Trophoblast cell (in vitro differentiated cells and primary cell): ENCODE measurements around the gene ALG1. TPM values are rescaled to one million over a fixed set of nuclear protein-coding genes. Genes with fewer than 3 reads are reported as not detected.
A peak's percentile ranks its signal among the peaks of the same experiment; 100 is the strongest.

Experiments
- DNase-seq, 2 donors: peaks; one replicate each; pipeline ENCODE4 v3.0.0-alpha.2; 2016
- H2AFZ ChIP-seq: 2 replicates; pipeline ENCODE4 v1.6.1; 2013; ENCODE audit warnings: low read length, moderate library complexity, mild to moderate bottlenecking; ENCODE audit not compliant: insufficient read depth, poor library complexity
- H2AK5ac ChIP-seq: 2 replicates; pipeline ENCODE4 v1.6.1; 2013; ENCODE audit warnings: mild to moderate bottlenecking, low read length
- H2BK120ac ChIP-seq: 2 replicates; pipeline ENCODE4 v1.6.1; 2013; ENCODE audit warnings: low read length, mild to moderate bottlenecking, moderate library complexity; ENCODE audit not compliant: insufficient read depth, poor library complexity
- H2BK12ac ChIP-seq: 2 replicates; pipeline ENCODE4 v1.6.1; 2013; ENCODE audit warnings: mild to moderate bottlenecking, low read length, moderate library complexity
- H2BK5ac ChIP-seq: 2 replicates; pipeline ENCODE4 v1.6.1; 2013; ENCODE audit warnings: low read length, low read depth, moderate library complexity, mild to moderate bottlenecking; ENCODE audit not compliant: poor library complexity
- H3K14ac ChIP-seq: 2 replicates; pipeline ENCODE4 v1.6.1; 2013; ENCODE audit warnings: mild to moderate bottlenecking, low read length
- H3K18ac ChIP-seq: 2 replicates; pipeline ENCODE4 v1.6.1; 2013; ENCODE audit warnings: mild to moderate bottlenecking, low read length
- H3K23ac ChIP-seq: 2 replicates; pipeline ENCODE4 v1.6.1; 2013; ENCODE audit warnings: low read length
- H3K27ac ChIP-seq: 2 replicates; pipeline ENCODE4 v1.5.1; 2013; ENCODE audit warnings: low read depth, mild to moderate bottlenecking, inconsistent platforms, low read length, moderate library complexity
- H3K27me3 ChIP-seq: 2 replicates; pipeline ENCODE4 v1.6.1; 2013; ENCODE audit warnings: inconsistent platforms, mild to moderate bottlenecking, low read length, moderate library complexity; ENCODE audit not compliant: insufficient read depth
- H3K36me3 ChIP-seq, 2 experiments: 1 replicate in 1 of 2; 2 replicates in 1 of 2; pipeline ENCODE4 v1.6.1; 2013; ENCODE audit warnings: low read length in 2 of 2, mild to moderate bottlenecking in 2 of 2, moderate library complexity in 1 of 2; ENCODE audit not compliant: insufficient read depth in 2 of 2, control insufficient read depth in 1 of 2
- H3K4ac ChIP-seq: 2 replicates; pipeline ENCODE4 v1.6.1; 2013; ENCODE audit warnings: low read depth, mild to moderate bottlenecking, low read length, moderate library complexity
- H3K4me1 ChIP-seq, 2 experiments: 1 replicate in 1 of 2; 2 replicates in 1 of 2; pipeline ENCODE4 v1.6.1; 2013; ENCODE audit warnings: low read length in 2 of 2, mild to moderate bottlenecking in 2 of 2, moderate library complexity in 1 of 2; ENCODE audit not compliant: insufficient read depth in 2 of 2, control insufficient read depth in 1 of 2
- H3K4me2 ChIP-seq: 2 replicates; pipeline ENCODE4 v1.6.1; 2013; ENCODE audit warnings: inconsistent platforms, mild to moderate bottlenecking, low read length, moderate library complexity
- H3K4me3 ChIP-seq: 2 replicates; pipeline ENCODE4 v1.5.1; 2013; ENCODE audit warnings: mild to moderate bottlenecking, low read depth, low read length, inconsistent platforms
- H3K79me1 ChIP-seq: one replicate; pipeline ENCODE4 v1.6.1; 2013; ENCODE audit warnings: low read length
- H3K79me2 ChIP-seq: 2 replicates; pipeline ENCODE4 v1.6.1; 2013; ENCODE audit warnings: low read length, mild to moderate bottlenecking; ENCODE audit not compliant: control insufficient read depth, insufficient read depth, poor library complexity
- H3K9ac ChIP-seq: 2 replicates; pipeline ENCODE4 v1.6.1; 2013; ENCODE audit warnings: mild to moderate bottlenecking, low read length
- H3K9me3 ChIP-seq: 2 replicates; pipeline ENCODE4 v1.6.1; 2013; ENCODE audit warnings: low read depth, mild to moderate bottlenecking, control low read depth, inconsistent platforms, low read length; ENCODE audit not compliant: insufficient read depth
- H4K12ac ChIP-seq: 2 replicates; pipeline ENCODE4 v1.6.1; 2013; ENCODE audit warnings: low read depth, mild to moderate bottlenecking, low read length, moderate library complexity
- H4K8ac ChIP-seq: 2 replicates; pipeline ENCODE4 v1.6.1; 2013; ENCODE audit warnings: low read depth, mild to moderate bottlenecking, low read length, moderate library complexity
- H4K91ac ChIP-seq: one replicate; pipeline ENCODE4 v1.6.1; 2013; ENCODE audit warnings: low read depth, mild to moderate bottlenecking, low read length, moderate library complexity
- WGBS: extraction: QIAGEN DNeasy Blood & Tissue Kit; methylation state at CpG from one replicate; pipeline ENCODE4 v1.1.7; 2013; ENCODE audit warnings: missing lambda C conversion rate; ENCODE audit not compliant: insufficient read length, insufficient coverage; ENCODE audit errors: extremely low coverage; 5-methylcytosine and 5-hydroxymethylcytosine counted together
- polyA plus RNA-seq: library from polyadenylated mRNA; stranded (reverse); fragments of 200-250 nt; gene quantifications from 2 replicates; pipeline ENCODE4 v1.2.3, GENCODE V29; 2013

ALG1 gene
- polyA plus RNA-seq: 12.7 and 12.8 TPM in 2 replicates

GRCh38 chr16:5071681-5072333 is at the start of gene ALG1:
ALG1 (plus strand) TSS chr16:5071843; CDS start chr16:5071850, 7 bp downstream.
- H3K27me3 ChIP-seq: no peaks in the 10 kb centered on the region
- H2AFZ ChIP-seq: peak within 1 kb of the TSS; percentile 95
- H4K91ac ChIP-seq: peak within 1 kb of the TSS; percentile 71
- H3K14ac ChIP-seq: peak within 1 kb of the TSS; percentile 57
- no peaks in the 10 kb centered on the region for H3K9me3 ChIP-seq
- H3K4me2 ChIP-seq: peak within 1 kb of the TSS; percentile 78
- peak within 1 kb of the TSS; percentile 15 for H2AK5ac ChIP-seq
- H2BK12ac ChIP-seq: no peak within 1 kb of the TSS
- H4K12ac ChIP-seq: peak within 1 kb of the TSS; percentile 84
- peaks cover 2% of the 10 kb centered on the region for H3K79me2 ChIP-seq
- peaks cover 2% of the 10 kb centered on the region for H3K79me1 ChIP-seq
- no peak within 1 kb of the TSS for H2BK5ac ChIP-seq
- DNase-seq: peak; percentile 84 to 91
- peak within 1 kb of the TSS; percentile 66 for H3K18ac ChIP-seq
- peak within 1 kb of the TSS; percentile 49 for H2BK120ac ChIP-seq
- H4K8ac ChIP-seq: peak within 1 kb of the TSS; percentile 87
- H3K36me3 ChIP-seq: peaks cover 14 to 15% of the 10 kb centered on the region in 2 experiments
- peak within 1 kb of the TSS; percentile 35 for H3K4ac ChIP-seq
- H3K23ac ChIP-seq: no peak within 1 kb of the TSS
- peak within 1 kb of the TSS; percentile 87 for H3K4me3 ChIP-seq
- H3K9ac ChIP-seq: peak within 1 kb of the TSS; percentile 71
- H3K4me1 ChIP-seq: peaks cover 4 to 6% of the 10 kb centered on the region in 2 experiments
- WGBS: no CpG with 5 or more reads among the region's 53 CpGs
- peak within 1 kb of the TSS; percentile 63 for H3K27ac ChIP-seq

GRCh38 chr16:5022521-5022920 is 49.1 kb upstream of the ALG1 start:
- Histone ChIP-seq H2AK5ac (no peak overlapping the region), H3K9me3 (peaks cover under 1% of the 10 kb centered on the region), H3K4ac (no peak overlapping the region), H2BK5ac (no peak overlapping the region), H3K4me2 (no peak overlapping the region), H4K91ac (no peak overlapping the region), H3K9ac (no peak overlapping the region), H3K27ac (no peak overlapping the region), H2AFZ (no peak overlapping the region), H3K27me3 (no peaks in the 10 kb centered on the region), H2BK12ac (no peak overlapping the region), H3K79me2 (no peaks in the 10 kb centered on the region), H3K14ac (no peak overlapping the region), H4K12ac (no peak overlapping the region), H3K79me1 (no peaks in the 10 kb centered on the region), H3K18ac (no peak overlapping the region), H2BK120ac (no peak overlapping the region), H3K4me1 (no peaks in the 10 kb centered on the region), H4K8ac (no peak overlapping the region), H3K4me3 (no peak overlapping the region), H3K36me3 (peaks cover 0 to 2% of the 10 kb centered on the region in 2 experiments), H3K23ac (no peak overlapping the region)
- no CpG with 5 or more reads among the region's 6 CpGs for WGBS
- DNase-seq: no peak

- peak in 1 of 2 donors; percentile 25 for DNase-seq
- H3K4ac ChIP-seq: no peak overlapping the region
- H2AK5ac ChIP-seq: no peak overlapping the region
- no peaks in the 10 kb centered on the region for H3K79me2 ChIP-seq
- H3K4me2 ChIP-seq: no peak overlapping the region
- no peaks in the 10 kb centered on the region for H3K79me1 ChIP-seq
- no peak overlapping the region for H4K8ac ChIP-seq
- no peak overlapping the region for H2BK120ac ChIP-seq
- peaks cover 0 to 6% of the 10 kb centered on the region in 2 experiments for H3K36me3 ChIP-seq
- no peak overlapping the region for H2AFZ ChIP-seq
- H3K4me3 ChIP-seq: no peak overlapping the region
- H3K27me3 ChIP-seq: no peaks in the 10 kb centered on the region
- H3K18ac ChIP-seq: no peak overlapping the region
- H3K4me1 ChIP-seq: no peaks in the 10 kb centered on the region
- H4K91ac ChIP-seq: no peak overlapping the region
- H2BK12ac ChIP-seq: no peak overlapping the region
- no CpG with 5 or more reads among the region's 4 CpGs for WGBS
- no peak overlapping the region for H2BK5ac ChIP-seq
- no peak overlapping the region for H3K27ac ChIP-seq
- H3K23ac ChIP-seq: no peak overlapping the region
- no peak overlapping the region for H4K12ac ChIP-seq
- no peak overlapping the region for H3K9ac ChIP-seq
- H3K9me3 ChIP-seq: peaks cover 1% of the 10 kb centered on the region
- no peak overlapping the region for H3K14ac ChIP-seq
These were observed 47.0 kb upstream of the ALG1 start for GRCh38 chr16:5024632-5025031.

GRCh38 chr16:5025171-5025632 is 46.4 kb upstream of the ALG1 start:
- Histone ChIP-seq H4K8ac (no peak overlapping the region), H3K9ac (no peak overlapping the region)

More at GRCh38 chr16:5025171-5025632, 46.4 kb upstream of the ALG1 start:
- Histone ChIP-seq H2BK12ac (no peak overlapping the region), H2BK5ac (no peak overlapping the region), H3K4ac (no peak overlapping the region), H3K23ac (no peak overlapping the region), H3K14ac (no peak overlapping the region), H2AFZ (no peak overlapping the region), H3K36me3 (peaks cover 0 to 6% of the 10 kb centered on the region in 2 experiments), H4K91ac (no peak overlapping the region), H3K27me3 (no peaks in the 10 kb centered on the region), H2BK120ac (no peak overlapping the region), H3K18ac (no peak overlapping the region), H3K27ac (no peak overlapping the region), H3K79me2 (no peaks in the 10 kb centered on the region), H3K4me1 (no peaks in the 10 kb centered on the region), H3K4me2 (no peak overlapping the region), H3K79me1 (no peaks in the 10 kb centered on the region), H4K12ac (no peak overlapping the region), H2AK5ac (no peak overlapping the region), H3K9me3 (peaks cover 1% of the 10 kb centered on the region), H3K4me3 (no peak overlapping the region)
- WGBS: no CpG with 5 or more reads among the region's 17 CpGs
- no peak for DNase-seq
